ENCODE results near the gene CSPG4. TPM values are rescaled to one million over a fixed set of nuclear protein-coding genes. Genes with fewer than 3 reads are reported as not detected.
"Not testable (repeated sequence)": the region's sequence is repeated elsewhere in the genome, so short reads cannot be mapped to it uniquely, and the experiment has no call there.

The CSPG4 gene
- total and polyA plus RNA-seq, 8 donors, result 1.8 to 44.6 (median 20.3) TPM

- no peak for DNase-seq
- intact Hi-C loops (cut with DNase I; ENCODE audit: low total_unique reads), result loop anchor here (10.0 kb wide), 1 partner anchor 125 kb away; no protein-coding TSS in a partner anchor
These were observed 32.5 kb downstream of the CSPG4 start for GRCh38 chr15:75680007-75680789.

GRCh38 chr15:75678324-75678690 is 34.3 kb downstream of the CSPG4 start:
- DNase-seq; H3K9me3 ChIP-seq; H3K4me3 ChIP-seq; intact Hi-C loops (cut with DNase I; ENCODE audit: low total_unique reads); H3K27ac ChIP-seq; H3K27me3 ChIP-seq: not testable (repeated sequence)
- Histone ChIP-seq H3K4me1 (peaks cover 10 to 34% (median 21%) of the 10 kb centered on the region in 4 donors), H3K36me3 (peaks cover 0 to 69% (median 36%) of the 10 kb centered on the region in 4 donors)
- 91 to 97% (median 93%) methylated on average over 6 of the region's 6 CpGs for WGBS, 5 donors

More at GRCh38 chr15:75680007-75680789, 32.5 kb downstream of the CSPG4 start:
- H3K27me3 ChIP-seq, result no peaks in the 10 kb centered on the region
- H3K4me3 ChIP-seq, result no peak overlapping the region
- peaks cover 0 to 83% (median 42%) of the 10 kb centered on the region in 4 donors for H3K36me3 ChIP-seq
- WGBS, 5 donors, result 61 to 71% (median 69%) methylated on average over 10 to 11 of the region's 11 CpGs
- TF ChIP-seq POLR2A (IDR thresholded peaks at IDR 0.05) (no peak), POLR2AphosphoS5 (IDR thresholded peaks at IDR 0.05) (no peak), EP300 (IDR thresholded peaks at IDR 0.05) (no peak), CTCF (IDR thresholded peaks at IDR 0.05) (no peak)
- H3K4me1 ChIP-seq, result peaks cover 9 to 26% (median 13%) of the 10 kb centered on the region in 4 donors
- peak overlapping the region in 1 of 5 donors; percentile 42 for H3K27ac ChIP-seq
- no peaks in the 10 kb centered on the region for H3K9me3 ChIP-seq

- intact Hi-C loops (cut with DNase I; ENCODE audit: low total_unique reads), result no loop called here
- Histone ChIP-seq H3K4me1 (peaks cover 16 to 35% (median 25%) of the 10 kb centered on the region in 4 donors), H3K4me3 (no peak overlapping the region), H3K27me3 (no peaks in the 10 kb centered on the region), H3K9me3 (no peaks in the 10 kb centered on the region), H3K36me3 (peaks cover 0 to 65% (median 34%) of the 10 kb centered on the region in 4 donors), H3K27ac (no peak overlapping the region)
- no peak for TF ChIP-seq POLR2AphosphoS5 (IDR thresholded peaks at IDR 0.05)
- TF ChIP-seq CTCF (IDR thresholded peaks at IDR 0.05), result no peak
- TF ChIP-seq EP300 (IDR thresholded peaks at IDR 0.05), result no peak
- no peak for TF ChIP-seq POLR2A (IDR thresholded peaks at IDR 0.05)
- WGBS, 5 donors, result 58 to 77% (median 71%) methylated on average over 15 to 16 of the region's 16 CpGs
- DNase-seq, result no peak
These were observed 35.0 kb downstream of the CSPG4 start for GRCh38 chr15:75677465-75678323.

GRCh38 chr15:75676688-75677464 is 35.8 kb downstream of the CSPG4 start:
- peaks cover 20 to 41% (median 29%) of the 10 kb centered on the region in 4 donors for H3K4me1 ChIP-seq
- TF ChIP-seq CTCF (IDR thresholded peaks at IDR 0.05) (no peak), EP300 (IDR thresholded peaks at IDR 0.05) (no peak), POLR2AphosphoS5 (IDR thresholded peaks at IDR 0.05) (no peak), POLR2A (IDR thresholded peaks at IDR 0.05) (no peak)
- H3K36me3 ChIP-seq, result peaks cover 0 to 57% (median 29%) of the 10 kb centered on the region in 4 donors
- H3K9me3 ChIP-seq, result no peaks in the 10 kb centered on the region
- no peak overlapping the region for H3K4me3 ChIP-seq
- H3K27ac ChIP-seq, result peak overlapping the region in 1 of 5 donors; percentile 18
- 85 to 90% (median 89%) methylated on average over 21 to 30 of the region's 30 CpGs for WGBS, 5 donors
- no peak for DNase-seq
- H3K27me3 ChIP-seq, result no peaks in the 10 kb centered on the region
- intact Hi-C loops (cut with DNase I; ENCODE audit: low total_unique reads), result no loop called here
